Heart left ventricle (tissue), 16 donors: Measurements from ENCODE around the gene PTOV1. TPM values are rescaled to one million over a fixed set of nuclear protein-coding genes. Genes with fewer than 3 reads are reported as not detected.
A peak's percentile ranks its signal among the peaks of the same experiment; 100 is the strongest.

Experiments
- ATAC-seq, 4 donors: fragments of 200-7000 bp; cut with Tn5 transposase; one replicate each; pipeline ENCODE4 v1.9.1; 2020 to 2022; ENCODE audit warnings: moderate library complexity in 4 of 4, mild to moderate bottlenecking in 3 of 4, moderate number of reproducible peaks in 1 of 4
- DNase-seq, 5 donors: peaks; one replicate each; pipeline ENCODE4 v3.0.0-alpha.2; 2020
- H3K27ac ChIP-seq, 12 donors: fragments of 200-600 bp; sonication (generic) in 4 of 12; one replicate each; pipeline versions ENCODE4 v1.5.0 to v1.8.0; 2016 to 2022; ENCODE audit warnings: mild to moderate bottlenecking in 2 of 12
- H3K27me3 ChIP-seq, 9 donors: fragments of 200-600 bp; sonication (generic) in 2 of 9; one replicate each; pipeline versions ENCODE4 v1.5.1 to v1.8.0; 2016 to 2022; ENCODE audit warnings: mild to moderate bottlenecking in 3 of 9
- H3K36me3 ChIP-seq, 9 donors: fragments of 200-600 bp; sonication (generic) in 2 of 9; one replicate each; pipeline versions ENCODE4 v1.5.0 to v1.8.0; 2018 to 2022; ENCODE audit warnings: mild to moderate bottlenecking in 2 of 9
- H3K4me1 ChIP-seq, 12 donors: fragments of 200-600 bp; sonication (generic) in 4 of 12; one replicate each; pipeline versions ENCODE4 v1.5.0 to v1.8.0; 2016 to 2022; ENCODE audit warnings: mild to moderate bottlenecking in 3 of 12
- H3K4me3 ChIP-seq, 12 donors: fragments of 200-600 bp; sonication (generic) in 4 of 12; one replicate each; pipeline versions ENCODE4 v1.5.0 to v1.8.0; 2017 to 2022; ENCODE audit warnings: mild to moderate bottlenecking in 9 of 12, moderate library complexity in 4 of 12
- H3K9me3 ChIP-seq, 12 donors: fragments of 200-600 bp; sonication (generic) in 4 of 12; one replicate each; pipeline versions ENCODE4 v1.5.0 to v1.8.0; 2016 to 2022; ENCODE audit warnings: mild to moderate bottlenecking in 1 of 12
- CTCF ChIP-seq, 12 donors: fragments of 200-600 bp; sonication (generic) in 4 of 12; IDR thresholded peaks; one replicate each; pipeline versions ENCODE4 v1.5.0 to v1.8.0; 2018 to 2022; ENCODE audit warnings: antibody characterized with exemption in 12 of 12, mild to moderate bottlenecking in 5 of 12
- POLR2A ChIP-seq, 2 donors: fragments of 450-650 bp; IDR thresholded peaks; one replicate each; pipeline ENCODE4 v1.6.1; 2017; ENCODE audit warnings: antibody characterized with exemption in 2 of 2, mild to moderate bottlenecking in 2 of 2, moderate library complexity in 2 of 2
- WGBS, 4 donors: extraction: QIAGEN DNeasy Blood & Tissue Kit in 2 of 4; methylation state at CpG; one replicate each; pipeline versions ENCODE4 v1.1.5 to v1.1.7; 2013 to 2018; 5-methylcytosine and 5-hydroxymethylcytosine counted together
- intact Hi-C, 10 donors: fragments of 100-400 bp; cut with DNase I; formaldehyde crosslinking; loops; one replicate each; pipeline versions ENCODE4 v1.11.1 to v1.14.2; 2022
- polyA plus RNA-seq, 2 donors: library from polyadenylated mRNA; stranded (reverse); fragments of 200-250 nt; gene quantifications; one replicate each; pipeline ENCODE4 v1.2.3, GENCODE V29; 2013
- total RNA-seq, 9 donors: library from RNA; depleted of rRNA in 2 of 9; stranded (reverse); fragments of >200 nt in 2 of 9; fragmentation: NEBNext Ultra II Directional in 3 of 9; extraction: Animal tissue kit (Norgen Biotek cat#: 25700) in 3 of 9; gene quantifications; one replicate each; pipeline versions ENCODE4 v1.1.0 to v1.2.4, GENCODE V29; 2016 to 2023
- donor health status: ischemic (EF 13 %, LVEDD 7.1; RV severe dilation, severe dysfunction).
- donor health status: healthy with polysubstance abuse.
- donor health status: DM: no; HTN: yes; CAD: no.
- donor health status: DM: no; HTN: no; CAD: no.
- donor health status: ischemic (EF 25% LVEDD 6.9; RV normal size, moderate dysfunction).
- donor health status: ischemic (EF 25% LVEDD 5.7; RV mildly dilated, moderate dysfunction).
- donor health status: healthy.
- donor health status: DM: yes; HTN: yes; CAD: no.
- donor health status: ischemic (EF 35%, LVEDD 5.7; RV mildly dilated, moderate dysfunction).
- donor health status: nonischemic (EF 11% LVEDD 7.7; RV severe dilation, severe dysfunction).
- donor health status: DM: yes; HTN: yes; CAD: no.
- donor health status: PGD.
- donor health status: ischemic (EF 29% LVEDD 5.4; RV normal size, mild dysfunction).
- donor health status: nonischemic (EF 23%, LVEDD 6.1; RV moderate dilation, normal function).

Gene PTOV1
- total and polyA plus RNA-seq, 11 donors, result 70.9 to 135 (median 91.5) TPM

DNA sequence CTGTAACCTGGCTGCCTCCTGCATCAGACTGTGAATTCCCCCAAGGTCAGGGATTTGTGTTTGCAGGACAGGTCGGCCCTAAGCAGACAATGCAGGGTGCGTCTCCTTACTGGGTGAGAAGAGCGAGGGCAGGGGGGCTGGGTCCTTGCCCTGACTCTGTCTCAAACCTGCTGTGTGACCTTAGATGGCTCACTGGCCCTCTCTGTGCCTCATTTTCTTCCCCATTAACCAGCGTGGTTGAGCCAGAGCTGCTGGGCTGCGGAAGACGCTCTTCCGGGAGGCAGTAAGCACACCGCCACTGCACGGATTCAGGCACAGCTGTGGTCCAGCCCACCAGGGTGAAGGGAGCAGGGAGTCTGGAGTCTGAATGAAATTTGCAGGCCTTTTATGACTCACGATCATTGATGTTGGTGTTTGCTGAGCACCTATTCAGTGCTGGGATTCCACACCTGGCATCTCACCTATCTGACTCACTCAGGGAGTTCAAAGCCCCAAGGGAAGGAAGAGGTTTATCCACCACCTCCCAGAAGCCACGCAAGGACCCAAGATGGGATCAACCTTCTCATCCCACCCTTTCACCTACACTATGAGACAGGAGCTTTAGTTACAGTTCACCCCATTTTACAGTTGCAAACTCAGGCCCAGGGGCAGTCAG lies 23.7 kb downstream of the PTOV1 start:
- Histone ChIP-seq H3K9me3 (no peaks in the 10 kb centered on the region), H3K27me3 (no peaks in the 10 kb centered on the region), H3K36me3 (peaks cover 0 to 33% (median 12%) of the 10 kb centered on the region in 9 donors), H3K27ac (peak overlapping the region in 1 of 12 donors; percentile 8), H3K4me3 (no peak overlapping the region), H3K4me1 (peaks cover 3 to 43% (median 29%) of the 10 kb centered on the region in 12 donors)
- DNase-seq (no peak), ATAC-seq (no peak)
- no peak for TF ChIP-seq CTCF (IDR thresholded peaks at IDR 0.05)
- TF ChIP-seq POLR2A (IDR thresholded peaks at IDR 0.05), result no peak
- intact Hi-C loops, result loop anchor here in 3 of 10 donors (5.0 kb wide), 4 partner anchors 53 to 377 kb away; partner anchors contain the start of genes ADM5 (in 1 of the 3), AP2A1 (in 1 of the 3), ATF5 (in 1 of the 3) and NUP62 (in 1 of the 3)
- WGBS, 4 donors, result 94 to 98% (median 94%) methylated on average over 9 to 11 of the region's 11 CpGs

DNA sequence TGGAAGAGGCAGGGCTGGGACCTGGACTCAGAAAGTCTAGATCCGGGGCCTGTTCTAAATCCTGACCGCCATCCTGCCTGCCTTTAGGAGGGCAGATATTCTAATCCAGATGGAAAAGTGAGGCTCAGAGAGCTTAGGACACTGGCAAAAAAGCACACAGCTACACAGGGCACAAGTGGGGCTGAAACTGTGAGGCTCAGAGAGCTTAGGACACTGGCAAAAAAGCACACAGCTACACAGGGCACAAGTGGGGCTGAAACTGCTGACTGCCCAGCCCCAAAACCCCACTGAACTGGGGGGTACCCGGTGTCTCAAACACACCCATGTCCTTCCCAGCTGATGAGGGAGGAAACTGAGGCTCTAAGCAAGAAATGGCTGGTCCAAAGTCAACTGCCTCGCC lies 24.2 kb downstream of the PTOV1 start:
- Histone ChIP-seq H3K4me1 (peaks cover 2 to 39% (median 25%) of the 10 kb centered on the region in 12 donors), H3K27ac (peak overlapping the region in 8 of 12 donors; percentile 96 to 100 (median 98)), H3K4me3 (peak overlapping the region in 10 of 12 donors; percentile 72 to 98 (median 84)), H3K9me3 (no peaks in the 10 kb centered on the region), H3K36me3 (peaks cover 0 to 39% (median 18%) of the 10 kb centered on the region in 9 donors), H3K27me3 (no peaks in the 10 kb centered on the region)
- WGBS, 4 donors, result 81 to 91% (median 88%) methylated on average over 4 of the region's 4 CpGs
- no peak for ATAC-seq
- intact Hi-C loops, result loop anchor here in 3 of 10 donors (5.0 kb wide), 4 partner anchors 52 to 378 kb away; partner anchors contain the start of genes ADM5 (in 1 of the 3), AP2A1 (in 1 of the 3), ATF5 (in 1 of the 3) and NUP62 (in 1 of the 3)
- no peak for TF ChIP-seq POLR2A (IDR thresholded peaks at IDR 0.05)
- TF ChIP-seq CTCF (IDR thresholded peaks at IDR 0.05), result no peak
- no peak for DNase-seq

DNA sequence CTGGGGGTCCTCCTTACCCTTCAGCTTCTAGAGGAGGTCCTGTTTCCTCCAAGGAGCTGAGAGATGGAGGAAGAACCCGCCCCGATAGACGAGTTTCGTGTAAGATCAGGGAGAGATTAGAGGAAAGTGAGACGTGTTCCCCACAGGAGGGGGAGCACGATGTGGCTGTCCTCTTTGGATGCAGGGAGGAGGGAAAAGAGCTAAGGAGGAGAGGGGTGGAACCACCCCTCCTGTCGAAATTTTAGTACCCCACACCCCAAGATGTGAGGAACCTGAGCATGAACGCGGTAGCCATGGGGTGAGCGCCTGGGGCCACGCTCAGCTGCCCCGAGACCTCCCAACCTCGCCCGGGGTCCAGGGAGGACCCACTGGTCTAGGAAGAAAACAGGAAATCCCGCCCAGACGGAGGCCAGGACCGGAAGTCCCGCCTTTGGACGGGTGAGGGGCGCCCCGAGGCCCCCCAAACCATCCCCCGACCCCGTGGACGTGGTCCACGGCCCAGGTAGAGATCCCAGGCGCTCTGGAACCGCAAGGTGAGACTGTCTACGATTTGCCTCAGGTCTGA lies 25.0 kb downstream of the PTOV1 start:
- Histone ChIP-seq H3K9me3 (no peaks in the 10 kb centered on the region), H3K36me3 (peaks cover 2 to 44% (median 25%) of the 10 kb centered on the region in 9 donors), H3K4me3 (peak overlapping the region; percentile 72 to 99 (median 87)), H3K4me1 (peaks cover 0 to 31% (median 19%) of the 10 kb centered on the region in 12 donors), H3K27me3 (no peaks in the 10 kb centered on the region), H3K27ac (peak overlapping the region; percentile 96 to 100 (median 98))
- peak; percentile 69 to 86 (median 78) for DNase-seq
- ATAC-seq, result peak in 2 of 4 donors; percentile 9 to 13
- intact Hi-C loops, result loop anchor here in 6 of 10 donors (2.0 to 5.0 kb wide), 9 partner anchors 51 to 423 kb away; partner anchors contain the start of genes AP2A1 (in 3 of the 6), ADM5 (in 1 of the 6), ALDH16A1 (in 1 of the 6) and ATF5 (in 1 of the 6)
- WGBS, 4 donors, result 0 to 1% (median 0%) methylated on average over 8 to 28 of the region's 28 CpGs
- TF ChIP-seq CTCF (IDR thresholded peaks at IDR 0.05), result no peak
- no peak for TF ChIP-seq POLR2A (IDR thresholded peaks at IDR 0.05)
